Neural cell (in vitro differentiated cells): ENCODE measurements around the gene DNAAF5.

Source experiments
- CTCF ChIP-seq: fragments of 450-650 bp; IDR thresholded peaks from 2 replicates; pipeline ENCODE4 v1.5.1; 2014; ENCODE audit warnings: antibody characterized with exemption, mild to moderate bottlenecking, moderate library complexity; ENCODE audit not compliant: poor library complexity, severe bottlenecking
- EZH2 ChIP-seq: fragments of 200-600, 300-800 bp; shearing (Covaris generic), sonication (generic); IDR thresholded peaks from 2 replicates; pipeline ENCODE4 v1.6.1; 2014; ENCODE audit warnings: antibody characterized with exemption, low read length, borderline replicate concordance, mild to moderate bottlenecking; ENCODE audit not compliant: insufficient read depth, poor library complexity, severe bottlenecking
- POLR2AphosphoS5 ChIP-seq: IDR thresholded peaks from 2 replicates; pipeline ENCODE4 v1.6.1; 2012
- RAD21 ChIP-seq: fragments of 450-650 bp; conservative IDR thresholded peaks from 2 replicates; pipeline ENCODE4 v1.6.1; 2014; ENCODE audit warnings: antibody characterized with exemption, mild to moderate bottlenecking, moderate library complexity
- TAF1 ChIP-seq: IDR thresholded peaks from 2 replicates; pipeline ENCODE4 v1.6.1; 2012; ENCODE audit warnings: low read depth

GRCh38 chr7:826230-826917 lies 99.9 kb downstream of the DNAAF5 start:
- TF ChIP-seq CTCF (no peak), RAD21 (no peak), POLR2AphosphoS5 (no peak), TAF1 (no peak), EZH2 (no peak)
